Left ventricle myocardium superior (tissue), 1 donor: ENCODE results near the gene CHI3L1. TPM values are rescaled to one million over a fixed set of nuclear protein-coding genes. Genes with fewer than 3 reads are reported as not detected.
"Not testable (repeated sequence)": the region's sequence is repeated elsewhere in the genome, so short reads cannot be mapped to it uniquely, and the experiment has no call there.

Source experiments
- ATAC-seq: fragments of 200-7000 bp; cut with Tn5 transposase; one replicate; pipeline ENCODE4 v1.9.1; 2020; ENCODE audit warnings: mild to moderate bottlenecking, moderate library complexity
- DNase-seq: peaks from one replicate; pipeline ENCODE4 v3.0.0-alpha.2; 2020
- intact Hi-C: fragments of 100-400 bp; cut with micrococcal nuclease; formaldehyde crosslinking; loops from one replicate; pipeline ENCODE4 v1.11.0; 2022
- long read RNA-seq: library from polyadenylated mRNA; unstranded; transcript quantifications from one replicate; pipeline ENCODE4 v2.0.0, GENCODE V29; 2021
- total RNA-seq: library from RNA; stranded (reverse); fragmentation: NEBNext Ultra II Directional; extraction: Animal tissue kit (Norgen Biotek cat#: 25700); gene quantifications from one replicate; pipeline ENCODE4 v1.2.1, GENCODE V29; 2021
- donor health status: DM: no; HTN: yes; CAD: no; lungs with severe emphysema.

CHI3L1 gene
- 1.0 TPM for total RNA-seq
- long read RNA-seq, partial matches to known transcripts: 0 of 1 reads
- long read RNA-seq, other reads (novel, unspliced or antisense): 0 of 1 reads

DNA sequence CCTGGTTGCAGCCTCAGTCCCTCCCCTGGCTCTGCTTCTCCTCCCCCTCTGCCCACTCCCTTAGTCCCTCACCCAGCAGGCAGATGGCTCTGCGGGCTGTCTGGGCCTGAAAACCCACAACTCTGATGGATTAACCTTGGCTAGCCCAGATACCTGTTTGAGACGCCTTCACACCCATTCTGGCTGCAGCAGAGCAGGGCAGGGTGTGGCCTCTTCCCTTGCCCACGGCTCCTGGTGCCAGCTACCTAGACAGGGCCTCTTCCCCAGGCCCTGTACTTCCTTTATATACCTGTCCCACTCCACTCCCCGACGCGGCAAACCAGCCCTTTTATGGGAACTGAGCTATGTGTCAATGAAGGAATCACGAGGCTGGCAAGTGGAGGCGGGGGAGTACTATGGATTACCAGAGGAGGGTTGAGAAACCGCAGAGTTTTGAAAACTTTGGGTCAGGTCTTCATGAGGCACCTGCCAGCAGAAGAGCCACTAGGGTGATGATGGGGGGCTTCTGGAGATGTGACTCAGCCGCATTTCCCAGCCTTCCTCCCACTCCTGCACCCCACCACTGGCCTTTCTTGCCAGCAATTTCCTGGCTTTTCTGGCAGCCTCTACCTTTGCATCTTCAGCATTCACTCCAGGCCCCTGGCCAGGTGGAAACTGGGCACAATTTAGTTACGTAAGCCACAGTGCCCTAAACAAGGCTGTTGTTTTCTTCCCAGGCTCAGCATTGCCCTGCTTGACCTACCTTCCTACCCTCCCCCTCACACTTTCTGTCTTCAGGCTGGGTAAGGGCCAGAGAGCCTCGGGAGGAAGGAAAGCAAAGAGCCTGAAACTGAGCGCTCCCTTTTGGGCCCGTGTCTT lies at the start of gene CHI3L1:
TSS of gene CHI3L1 (minus strand) at position 259 of the 858 bp plus-strand sequence. CDS start at position 178, 81 bp downstream.
- DNase-seq (no peak), ATAC-seq (peak; percentile 52)
- intact Hi-C loops: no loop called here

GRCh38 chr1:203234901-203235300 lies 48.4 kb upstream of the CHI3L1 start:
- ATAC-seq, intact Hi-C loops, DNase-seq: not testable (repeated sequence)

DNA sequence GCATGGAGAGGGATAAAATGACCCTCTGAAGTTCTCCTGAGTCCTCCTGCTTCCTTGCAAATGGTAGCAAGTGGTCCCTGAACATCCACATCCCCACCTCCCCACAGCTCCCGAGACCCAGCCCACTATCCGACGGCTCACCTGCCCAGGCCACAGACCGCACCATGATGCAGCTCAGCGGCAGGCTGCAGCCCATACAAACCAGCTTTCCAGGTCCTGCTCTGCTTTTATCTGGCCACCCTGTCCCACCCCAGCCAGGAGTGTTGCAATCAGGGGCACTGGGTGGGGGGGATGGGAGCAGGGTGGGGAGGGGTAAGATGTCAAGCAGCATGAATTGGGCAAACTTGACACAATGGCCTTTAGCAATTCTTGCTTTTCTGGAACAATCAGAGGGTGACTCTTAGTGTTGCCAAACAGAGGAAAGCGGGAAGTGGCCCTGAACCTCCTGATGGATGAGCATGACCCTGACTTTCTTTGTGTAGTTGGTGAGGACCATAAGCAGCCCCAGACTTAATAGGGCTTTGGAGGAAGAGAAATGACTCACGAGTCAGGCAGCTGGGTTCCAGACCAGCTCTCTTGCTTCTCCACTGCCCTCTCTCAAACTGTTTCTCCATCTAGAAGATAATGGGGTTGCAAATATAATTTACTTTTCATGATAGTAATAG lies 43.1 kb upstream of the CHI3L1 start, which contains the start of gene CHIT1:
TSS of gene CHIT1 (minus strand) at position 203 of the 665 bp plus-strand sequence. CDS start at position 166, 37 bp downstream.
- ATAC-seq: no peak
- intact Hi-C loops: no loop called here
- no peak for DNase-seq

GRCh38 chr1:203228670-203229069 lies 42.2 kb upstream of the CHI3L1 start:
- intact Hi-C loops: no loop called here
- no peak for ATAC-seq
- DNase-seq: no peak

- intact Hi-C loops: no loop called here
- DNase-seq: no peak
Observed at GRCh38 chr1:203227371-203228083, 41.0 kb upstream of the CHI3L1 start.

DNA sequence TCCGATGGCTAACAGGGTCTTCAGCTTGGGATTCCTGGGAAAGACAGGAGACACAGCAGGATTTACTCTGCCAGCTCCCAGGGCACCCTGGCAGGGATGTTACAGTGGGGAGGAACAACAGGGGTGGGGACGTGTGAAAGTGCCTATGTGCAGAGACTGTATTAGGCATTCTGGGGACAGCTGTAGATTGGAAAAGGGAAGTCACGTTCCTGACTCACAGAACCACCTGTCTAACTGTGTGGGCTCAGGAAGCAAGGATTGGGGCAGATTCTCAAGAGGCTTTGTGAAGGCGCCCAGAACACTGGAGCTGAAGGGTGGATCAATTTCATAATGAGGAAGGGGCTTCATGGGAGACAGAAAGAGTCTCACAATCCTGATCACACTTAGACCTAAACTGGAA lies 38.6 kb upstream of the CHI3L1 start:
- no peak for DNase-seq
- intact Hi-C loops: no loop called here
- ATAC-seq: no peak

More at GRCh38 chr1:203227371-203228083, 41.0 kb upstream of the CHI3L1 start:
- no peak for ATAC-seq

- ATAC-seq: no peak
- no peak for DNase-seq
- intact Hi-C loops: no loop called here
Observed at GRCh38 chr1:203223012-203223775, 36.7 kb upstream of the CHI3L1 start.

DNA sequence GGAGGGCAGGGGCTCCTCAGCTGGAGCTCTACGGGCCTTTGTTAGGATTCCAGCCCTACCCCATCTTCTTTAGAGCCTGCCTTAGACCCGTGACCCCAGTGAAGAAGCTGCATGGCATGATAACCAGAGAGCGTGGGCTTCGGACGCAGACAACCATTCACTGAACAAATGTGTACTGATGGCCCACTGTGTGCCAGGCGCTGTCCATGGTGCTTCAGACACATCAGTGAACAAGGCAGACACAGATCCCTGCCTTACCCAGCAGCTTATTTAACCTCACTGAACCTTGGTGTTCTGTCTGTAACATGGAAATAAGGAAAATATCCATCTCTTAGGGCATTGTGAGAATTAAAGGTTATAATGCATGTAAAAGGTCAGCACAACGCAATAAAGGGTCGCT lies 33.4 kb upstream of the CHI3L1 start:
- DNase-seq (no peak), ATAC-seq (no peak)
- intact Hi-C loops: loop anchor here (5.0 kb wide), 1 partner anchor 183 kb away; no protein-coding TSS in a partner anchor

DNA sequence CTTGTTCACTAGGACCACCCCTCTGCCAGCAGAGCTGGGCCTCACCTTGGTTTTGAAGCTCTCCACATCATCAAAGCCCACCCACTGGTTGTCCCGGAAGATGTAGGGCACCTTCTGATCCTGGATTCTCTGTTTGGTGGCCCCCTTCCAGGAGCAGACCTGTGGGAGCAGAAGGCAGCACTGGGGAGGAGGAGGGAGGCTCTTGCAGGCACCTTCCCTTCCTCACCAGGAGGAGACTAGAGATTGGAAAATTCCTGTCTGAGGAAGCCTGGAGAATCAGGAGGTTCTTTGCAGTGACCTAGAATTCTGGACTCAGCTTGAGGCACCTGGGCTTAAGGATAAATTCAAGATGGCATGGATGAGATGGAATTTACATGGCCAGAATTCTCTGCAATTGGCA lies 32.7 kb upstream of the CHI3L1 start:
- intact Hi-C loops: loop anchor here (5.0 kb wide), 1 partner anchor 182 kb away; no protein-coding TSS in a partner anchor
- no peak for ATAC-seq
- no peak for DNase-seq

- intact Hi-C loops: loop anchor here (5.0 kb wide), 1 partner anchor 180 kb away; no protein-coding TSS in a partner anchor
Observed at GRCh38 chr1:203217668-203218067, 31.2 kb upstream of the CHI3L1 start.

GRCh38 chr1:203217139-203217655 lies 30.7 kb upstream of the CHI3L1 start:
- no peak for DNase-seq
- intact Hi-C loops: loop anchor here (5.0 kb wide), 1 partner anchor 180 kb away; no protein-coding TSS in a partner anchor
- ATAC-seq: no peak

More at GRCh38 chr1:203217668-203218067, 31.2 kb upstream of the CHI3L1 start:
- no peak for DNase-seq
- ATAC-seq: no peak

DNA sequence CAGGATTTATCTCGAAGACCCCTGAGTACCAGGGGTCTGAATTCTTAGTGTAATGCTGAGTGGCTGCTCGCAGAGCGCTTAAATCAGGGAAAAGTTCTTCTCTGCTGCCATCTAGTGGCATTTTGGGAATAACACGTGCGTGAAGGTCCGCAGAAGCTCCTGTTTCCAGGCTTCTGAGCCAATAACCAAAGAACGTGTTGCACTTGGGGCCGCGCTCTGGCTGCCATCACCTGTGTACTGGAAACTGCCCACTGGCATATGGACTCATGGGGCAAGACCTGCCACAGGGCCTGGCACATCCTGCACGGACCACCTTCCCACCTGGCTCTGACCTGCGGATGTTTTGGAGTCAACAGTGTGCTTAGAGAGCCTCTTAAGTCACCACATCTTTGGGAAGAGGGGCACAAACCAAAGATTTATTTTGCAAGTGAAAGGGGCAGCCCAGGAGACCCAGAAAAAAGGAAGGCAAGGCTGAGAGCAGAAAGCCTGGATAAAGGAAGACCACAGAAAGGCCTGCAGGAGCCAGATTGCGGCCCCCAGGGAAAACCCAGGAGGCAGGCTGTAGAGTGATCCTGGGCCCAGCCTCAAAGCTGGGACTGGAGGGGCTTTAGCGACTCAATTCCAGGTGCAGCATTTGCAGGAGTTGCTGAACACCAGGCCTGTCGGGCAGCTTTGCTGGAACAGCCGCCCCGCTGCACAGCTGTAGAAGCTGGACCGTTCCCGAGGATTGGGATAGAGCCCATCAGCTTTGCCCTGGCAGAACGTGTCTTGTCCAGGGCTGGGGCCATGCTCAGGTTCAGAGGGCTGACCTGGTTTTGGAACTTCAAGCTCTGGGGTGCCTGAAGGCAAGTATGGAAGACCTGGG lies 30.0 kb upstream of the CHI3L1 start:
- ATAC-seq: peak; percentile 86
- no peak for DNase-seq
- intact Hi-C loops: loop anchor here (5.0 kb wide), 1 partner anchor 179 kb away; no protein-coding TSS in a partner anchor

GRCh38 chr1:203215573-203215972 lies 29.1 kb upstream of the CHI3L1 start:
- intact Hi-C loops: loop anchor here (5.0 kb wide), 1 partner anchor 178 kb away; no protein-coding TSS in a partner anchor
- ATAC-seq: no peak
- no peak for DNase-seq

DNA sequence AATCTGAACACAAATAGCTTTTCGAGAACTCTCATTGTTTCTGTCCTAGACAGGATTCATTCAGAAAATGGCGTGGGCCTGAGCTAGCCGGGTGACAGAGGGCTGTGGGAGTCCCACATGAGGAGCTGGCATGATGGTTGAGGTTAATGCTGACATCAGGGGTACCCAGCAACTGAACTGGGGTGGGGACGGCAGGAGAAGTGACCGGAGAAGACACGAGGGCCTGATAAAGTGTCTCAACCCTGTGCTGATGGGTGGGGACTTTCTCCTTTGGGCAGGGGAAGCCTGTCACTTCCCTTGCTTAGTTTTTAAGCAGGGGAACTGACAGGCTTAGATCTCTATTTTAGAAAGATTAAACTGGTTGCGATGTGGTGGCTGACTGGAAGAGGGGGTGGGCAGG lies 28.4 kb upstream of the CHI3L1 start:
- DNase-seq: no peak
- intact Hi-C loops: loop anchor here (5.0 kb wide), 2 partner anchors 98 to 178 kb away; no protein-coding TSS in a partner anchor
- ATAC-seq: no peak

DNA sequence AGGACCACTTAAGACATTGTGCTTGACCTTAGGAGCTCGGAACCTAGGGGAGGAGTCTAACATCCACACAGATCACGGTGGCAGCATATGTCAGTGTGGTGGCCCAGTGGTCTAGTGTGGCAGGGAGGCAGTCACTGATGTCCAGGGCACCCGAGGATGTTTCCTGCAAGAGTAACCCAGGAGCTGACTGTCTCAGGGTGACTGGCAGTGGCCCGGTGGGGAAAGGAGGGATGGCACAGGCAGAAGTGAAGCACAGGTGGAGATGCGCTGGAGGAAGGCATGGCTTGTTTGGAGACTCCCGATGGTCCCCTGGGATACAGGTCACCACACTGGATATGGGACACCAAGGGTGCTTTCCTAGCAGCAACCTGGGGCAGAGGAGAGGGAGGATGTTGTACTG lies 26.6 kb upstream of the CHI3L1 start:
- DNase-seq (no peak), ATAC-seq (no peak)
- intact Hi-C loops: loop anchor here (5.0 kb wide), 1 partner anchor 96 kb away; no protein-coding TSS in a partner anchor

GRCh38 chr1:203211812-203212211 lies 25.3 kb upstream of the CHI3L1 start:
- intact Hi-C loops: loop anchor here (5.0 kb wide), 1 partner anchor 95 kb away; no protein-coding TSS in a partner anchor
- no peak for DNase-seq
- ATAC-seq: no peak

DNA sequence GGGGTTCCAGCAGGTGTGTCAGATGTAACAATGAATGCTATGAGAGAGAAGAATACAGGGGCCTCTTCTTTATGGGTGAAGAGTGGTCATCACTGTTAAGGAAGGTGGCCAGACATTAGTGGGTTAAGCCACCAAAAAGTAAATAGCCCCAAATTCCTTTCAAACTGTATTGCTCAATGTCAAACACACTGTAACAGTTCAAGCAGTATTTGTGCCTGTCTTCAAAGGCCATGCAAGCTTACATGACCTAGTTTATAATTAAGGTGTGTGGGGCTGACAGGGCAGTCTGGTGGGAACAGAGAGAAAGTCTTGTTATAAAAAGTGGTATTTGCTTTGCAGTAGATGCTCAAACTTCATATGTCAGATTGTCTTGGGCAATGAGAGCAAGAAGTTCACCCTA lies 24.5 kb upstream of the CHI3L1 start:
- no peak for ATAC-seq

More for the DNA sequence above, 24.5 kb upstream of the CHI3L1 start:
- intact Hi-C loops: loop anchor here (5.0 kb wide), 1 partner anchor 94 kb away; no protein-coding TSS in a partner anchor
- no peak for DNase-seq
